ENCODE results near the gene CDH13. TPM values are rescaled to one million over a fixed set of nuclear protein-coding genes. Genes with fewer than 3 reads are reported as not detected.

CDH13 gene
- total RNA-seq, 4 donors from 2014 or later = 12.5 to 35.9 (median 22.1) TPM

DNA sequence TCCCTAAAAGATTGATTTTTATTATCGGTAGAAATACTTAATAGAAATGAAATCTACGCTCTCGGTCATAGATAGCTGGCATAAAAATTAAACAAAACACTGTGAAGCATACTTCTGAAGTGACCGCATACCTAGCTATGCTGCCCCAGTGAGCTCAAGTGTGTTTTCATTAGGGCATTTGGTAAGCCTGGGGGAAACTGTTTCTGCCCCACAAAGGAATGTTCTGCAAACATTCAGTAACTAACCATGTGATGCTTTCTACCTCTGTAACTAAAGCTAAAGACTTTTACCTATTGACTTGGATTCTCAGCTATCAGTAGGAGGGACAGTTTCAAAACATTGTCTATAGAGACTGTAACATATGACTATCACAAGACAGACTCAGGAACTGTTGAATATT lies 1087.5 kb downstream of the CDH13 start:
- no peak for DNase-seq (ENCODE audit: low spot score)
- TF ChIP-seq, protein P1, sequence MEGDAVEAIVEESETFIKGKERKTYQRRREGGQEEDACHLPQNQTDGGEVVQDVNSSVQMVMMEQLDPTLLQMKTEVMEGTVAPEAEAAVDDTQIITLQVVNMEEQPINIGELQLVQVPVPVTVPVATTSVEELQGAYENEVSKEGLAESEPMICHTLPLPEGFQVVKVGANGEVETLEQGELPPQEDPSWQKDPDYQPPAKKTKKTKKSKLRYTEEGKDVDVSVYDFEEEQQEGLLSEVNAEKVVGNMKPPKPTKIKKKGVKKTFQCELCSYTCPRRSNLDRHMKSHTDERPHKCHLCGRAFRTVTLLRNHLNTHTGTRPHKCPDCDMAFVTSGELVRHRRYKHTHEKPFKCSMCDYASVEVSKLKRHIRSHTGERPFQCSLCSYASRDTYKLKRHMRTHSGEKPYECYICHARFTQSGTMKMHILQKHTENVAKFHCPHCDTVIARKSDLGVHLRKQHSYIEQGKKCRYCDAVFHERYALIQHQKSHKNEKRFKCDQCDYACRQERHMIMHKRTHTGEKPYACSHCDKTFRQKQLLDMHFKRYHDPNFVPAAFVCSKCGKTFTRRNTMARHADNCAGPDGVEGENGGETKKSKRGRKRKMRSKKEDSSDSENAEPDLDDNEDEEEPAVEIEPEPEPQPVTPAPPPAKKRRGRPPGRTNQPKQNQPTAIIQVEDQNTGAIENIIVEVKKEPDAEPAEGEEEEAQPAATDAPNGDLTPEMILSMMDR (IDR thresholded peaks at IDR 0.05) = no peak

DNA sequence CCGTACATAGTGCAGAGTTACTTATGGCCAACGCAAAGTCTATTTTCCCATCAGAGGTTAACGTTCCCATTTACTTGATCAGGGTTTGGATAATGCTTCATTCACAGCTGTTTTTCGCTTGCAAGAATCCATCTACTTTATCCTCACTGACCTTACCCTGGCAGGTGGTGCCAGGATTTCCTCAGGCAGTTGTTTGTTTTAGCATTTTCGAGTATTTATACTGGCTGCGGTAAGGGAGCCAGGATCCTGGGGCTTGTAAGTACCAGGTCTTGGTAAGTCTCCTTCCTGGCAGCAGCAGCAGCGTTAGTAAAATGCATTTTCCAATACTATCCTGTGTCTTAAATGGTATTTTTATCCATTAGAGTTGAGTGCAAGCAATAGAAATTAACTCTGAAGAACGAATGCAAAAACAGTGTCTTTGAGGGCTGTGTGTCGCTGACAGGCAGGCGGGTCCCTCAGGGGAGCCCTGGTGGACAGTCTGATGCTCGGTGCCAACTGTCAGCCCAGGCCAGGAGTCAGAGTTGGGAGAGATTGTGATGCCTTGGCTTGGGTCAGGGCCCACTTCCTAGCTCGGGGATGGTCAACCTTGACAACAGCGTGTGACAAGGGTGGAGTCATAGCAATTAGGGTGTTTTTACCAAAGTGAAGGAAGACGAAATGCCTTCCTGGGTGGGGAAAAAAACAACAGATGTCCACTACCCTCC lies 1088.6 kb downstream of the CDH13 start:
- ATAC-seq (ENCODE audit: low FRiP score) (no peak), DNase-seq (ENCODE audit: low spot score) (no peak)
- TF ChIP-seq, protein P1 (IDR thresholded peaks at IDR 0.05) = no peak

More for the DNA sequence above, 1087.5 kb downstream of the CDH13 start:
- no peak for ATAC-seq (ENCODE audit: low FRiP score)

DNA sequence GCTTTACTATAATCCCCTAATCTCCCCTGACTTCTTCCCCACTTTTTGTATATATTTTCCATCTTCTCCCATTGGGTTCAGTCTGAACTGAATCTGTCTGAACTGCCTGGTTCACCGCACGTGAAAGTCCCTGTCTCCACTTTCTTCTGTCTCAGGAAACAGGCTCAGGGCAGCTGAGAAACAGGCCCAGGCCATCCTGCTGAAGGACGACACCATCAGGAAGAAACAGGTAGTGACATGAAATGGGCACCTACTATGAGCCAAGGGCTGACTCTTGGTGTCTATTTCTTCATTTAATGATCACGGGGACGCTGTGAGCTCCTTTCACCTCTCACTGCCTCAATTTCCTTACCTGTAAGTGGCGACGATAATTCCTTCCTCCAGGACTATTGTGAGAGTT lies 1090.5 kb downstream of the CDH13 start:
- TF ChIP-seq, protein P1 (IDR thresholded peaks at IDR 0.05) = no peak
- no peak for DNase-seq (ENCODE audit: low spot score)
- ATAC-seq (ENCODE audit: low FRiP score) = no peak

- ATAC-seq (ENCODE audit: low FRiP score) (no peak), DNase-seq (ENCODE audit: low spot score) (no peak)
- TF ChIP-seq, protein P1 (IDR thresholded peaks at IDR 0.05) = no peak
These were observed 1091.0 kb downstream of the CDH13 start for GRCh38 chr16:83717814-83718213.

GRCh38 chr16:83720213-83720612 lies 1093.4 kb downstream of the CDH13 start:
- no peak for ATAC-seq (ENCODE audit: low FRiP score)
- DNase-seq (ENCODE audit: low spot score) = no peak
- TF ChIP-seq, protein P1 (IDR thresholded peaks at IDR 0.05) = no peak

DNA sequence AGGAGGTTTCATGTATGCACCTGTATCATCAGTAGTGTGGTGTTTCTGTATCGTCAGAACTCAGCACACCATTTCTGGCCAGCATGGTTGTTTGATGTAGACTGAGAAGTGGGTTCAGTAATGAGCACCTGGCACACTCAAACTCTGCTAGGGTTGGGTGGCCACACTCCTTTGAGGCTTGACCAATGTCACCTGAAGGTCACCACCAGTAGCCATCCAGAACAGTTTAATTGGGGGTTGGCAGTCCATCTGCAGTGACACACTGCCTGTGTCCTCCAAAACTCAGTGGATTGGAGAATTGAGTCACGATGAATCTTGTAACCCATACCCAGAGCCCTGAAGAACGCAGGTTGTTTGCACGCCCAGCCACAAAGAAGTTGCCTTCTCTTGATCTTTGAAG lies 1094.2 kb downstream of the CDH13 start:
- no peak for DNase-seq (ENCODE audit: low spot score)
- TF ChIP-seq, protein P1 (IDR thresholded peaks at IDR 0.05) = no peak
- no peak for ATAC-seq (ENCODE audit: low FRiP score)

- DNase-seq (ENCODE audit: low spot score) = no peak
- TF ChIP-seq, protein P1 (IDR thresholded peaks at IDR 0.05) = no peak
- no peak for ATAC-seq (ENCODE audit: low FRiP score)
These were observed 1094.9 kb downstream of the CDH13 start for GRCh38 chr16:83721676-83722075.
